Right atrium auricular region (tissue), 2 donors: Measurements from ENCODE around the gene RIPOR2. TPM values are rescaled to one million over a fixed set of nuclear protein-coding genes. Genes with fewer than 3 reads are reported as not detected.

ENCODE experiments used
- DNase-seq: peaks from one replicate; pipeline ENCODE4 v3.0.0-alpha.2; 2019; ENCODE audit warnings: low spot score
- H3K27ac ChIP-seq, 2 donors: fragments of 200-600 bp; sonication (generic); 1 replicate in 1 of 2; 2 replicates in 1 of 2; pipeline ENCODE4 v1.5.1; 2016 to 2019
- H3K27me3 ChIP-seq, 2 donors: fragments of 200-600 bp; sonication (generic); one replicate each; pipeline versions ENCODE4 v1.5.1 to v1.6.0; 2017 to 2019
- H3K36me3 ChIP-seq: fragments of 200-600 bp; sonication (generic); one replicate; pipeline ENCODE4 v1.5.1; 2016
- H3K4me1 ChIP-seq, 2 donors: fragments of 200-600 bp; sonication (generic); one replicate each; pipeline versions ENCODE4 v1.5.1 to v1.6.0; 2017 to 2019
- H3K4me3 ChIP-seq, 2 donors: fragments of 200-600 bp; sonication (generic); 1 replicate in 1 of 2; 2 replicates in 1 of 2; pipeline ENCODE4 v1.5.1; 2017 to 2019; ENCODE audit warnings: mild to moderate bottlenecking in 1 of 2, moderate library complexity in 1 of 2
- H3K9me3 ChIP-seq, 2 donors: fragments of 200-600 bp; sonication (generic); one replicate each; pipeline ENCODE4 v1.5.1; 2019
- total RNA-seq, 2 donors: library from RNA; depleted of rRNA; stranded (reverse); fragments of >200 nt; gene quantifications; one replicate each; pipeline ENCODE4 v1.1.0, GENCODE V29; 2016
- TF ChIP-seq, protein P1 (sequence below), 2 donors: fragments of 200-600 bp; sonication (generic); IDR thresholded peaks; one replicate each; pipeline ENCODE4 v1.5.1; 2019; ENCODE audit warnings: antibody characterized with exemption in 2 of 2

Gene RIPOR2
- total RNA-seq, 2 donors from 2014 or later: 2.4 to 7.3 TPM

DNA sequence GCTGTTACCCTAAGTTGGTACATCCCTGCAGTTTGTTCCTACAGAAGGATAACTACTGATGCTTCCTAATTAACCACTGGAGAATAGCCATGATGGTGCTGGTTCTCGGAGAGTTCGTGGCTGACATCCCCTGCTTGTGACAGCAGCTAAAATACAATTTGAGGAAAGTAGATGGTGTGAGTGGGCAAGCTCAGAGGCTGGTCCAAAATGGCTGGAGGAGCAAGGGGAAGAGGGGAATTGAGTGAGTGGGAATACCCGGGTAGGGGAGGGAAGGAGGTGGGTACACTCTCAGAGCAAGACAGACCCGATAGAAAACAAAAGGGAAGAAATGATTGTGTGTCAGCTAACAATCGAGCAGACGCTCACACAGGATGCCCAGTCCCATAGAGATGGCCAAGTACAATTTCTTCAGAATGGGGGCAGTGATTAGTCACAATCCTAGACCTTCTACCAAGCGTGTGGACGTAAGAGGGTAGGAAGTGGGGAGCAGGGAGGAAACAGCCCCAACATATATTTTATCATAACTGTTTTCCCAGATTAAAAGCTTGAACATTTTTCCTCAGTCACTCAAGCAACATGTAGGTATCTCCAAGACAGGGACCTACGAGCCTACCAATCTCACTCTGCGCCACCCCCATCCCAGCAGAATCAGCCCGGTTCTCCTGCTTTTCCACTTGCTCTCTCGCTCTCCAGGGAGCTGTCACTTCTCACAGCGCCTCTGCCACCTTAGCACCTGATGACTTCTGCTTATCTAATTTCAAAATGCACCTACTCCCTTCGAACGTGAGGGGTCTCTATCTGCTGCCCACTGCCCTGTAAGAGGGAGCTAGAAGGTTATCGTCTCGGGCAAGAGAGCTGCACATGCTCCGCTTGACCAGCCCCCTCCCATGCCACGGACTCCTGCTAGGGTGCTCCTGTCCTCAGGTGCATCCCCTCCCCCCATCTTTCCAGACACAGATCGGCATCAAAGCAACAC is 26.2 kb downstream of the RIPOR2 start:
- Histone ChIP-seq H3K27me3 (no peaks in the 10 kb centered on the region), H3K4me3 (peak overlapping the region; percentile 50 to 58), H3K9me3 (no peaks in the 10 kb centered on the region), H3K36me3 (no peaks in the 10 kb centered on the region), H3K27ac (peak overlapping the region; percentile 41 to 52), H3K4me1 (peaks cover 0 to 27% of the 10 kb centered on the region in 2 donors)
- TF ChIP-seq, protein P1, sequence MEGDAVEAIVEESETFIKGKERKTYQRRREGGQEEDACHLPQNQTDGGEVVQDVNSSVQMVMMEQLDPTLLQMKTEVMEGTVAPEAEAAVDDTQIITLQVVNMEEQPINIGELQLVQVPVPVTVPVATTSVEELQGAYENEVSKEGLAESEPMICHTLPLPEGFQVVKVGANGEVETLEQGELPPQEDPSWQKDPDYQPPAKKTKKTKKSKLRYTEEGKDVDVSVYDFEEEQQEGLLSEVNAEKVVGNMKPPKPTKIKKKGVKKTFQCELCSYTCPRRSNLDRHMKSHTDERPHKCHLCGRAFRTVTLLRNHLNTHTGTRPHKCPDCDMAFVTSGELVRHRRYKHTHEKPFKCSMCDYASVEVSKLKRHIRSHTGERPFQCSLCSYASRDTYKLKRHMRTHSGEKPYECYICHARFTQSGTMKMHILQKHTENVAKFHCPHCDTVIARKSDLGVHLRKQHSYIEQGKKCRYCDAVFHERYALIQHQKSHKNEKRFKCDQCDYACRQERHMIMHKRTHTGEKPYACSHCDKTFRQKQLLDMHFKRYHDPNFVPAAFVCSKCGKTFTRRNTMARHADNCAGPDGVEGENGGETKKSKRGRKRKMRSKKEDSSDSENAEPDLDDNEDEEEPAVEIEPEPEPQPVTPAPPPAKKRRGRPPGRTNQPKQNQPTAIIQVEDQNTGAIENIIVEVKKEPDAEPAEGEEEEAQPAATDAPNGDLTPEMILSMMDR (IDR thresholded peaks at IDR 0.05): no peak
- DNase-seq: no peak

DNA sequence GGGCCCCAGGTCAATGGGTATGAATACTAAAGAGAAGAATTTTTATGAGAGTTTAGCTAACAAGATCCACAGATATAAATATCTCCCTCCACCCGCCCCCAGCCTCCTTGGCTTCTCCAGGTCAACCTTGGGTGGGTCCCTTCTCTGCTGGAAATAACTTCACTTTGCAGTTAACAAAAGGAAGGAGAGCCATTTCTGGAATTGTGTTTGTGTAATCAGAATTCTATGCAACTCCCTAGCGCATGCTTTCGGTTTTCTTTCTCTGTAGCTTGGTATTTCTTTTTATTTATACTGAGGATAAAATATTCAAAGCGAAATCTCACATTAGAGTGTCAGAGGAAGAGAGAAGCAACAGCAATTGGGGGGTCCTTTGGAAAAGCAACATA is 27.1 kb downstream of the RIPOR2 start:
- Histone ChIP-seq H3K4me1 (peaks cover 0 to 27% of the 10 kb centered on the region in 2 donors), H3K9me3 (no peaks in the 10 kb centered on the region), H3K27ac (peak overlapping the region; percentile 41 to 52), H3K27me3 (no peaks in the 10 kb centered on the region), H3K4me3 (peak overlapping the region in 1 of 2 donors; percentile 58), H3K36me3 (no peaks in the 10 kb centered on the region)
- TF ChIP-seq, protein P1 (IDR thresholded peaks at IDR 0.05): no peak
- no peak for DNase-seq

DNA sequence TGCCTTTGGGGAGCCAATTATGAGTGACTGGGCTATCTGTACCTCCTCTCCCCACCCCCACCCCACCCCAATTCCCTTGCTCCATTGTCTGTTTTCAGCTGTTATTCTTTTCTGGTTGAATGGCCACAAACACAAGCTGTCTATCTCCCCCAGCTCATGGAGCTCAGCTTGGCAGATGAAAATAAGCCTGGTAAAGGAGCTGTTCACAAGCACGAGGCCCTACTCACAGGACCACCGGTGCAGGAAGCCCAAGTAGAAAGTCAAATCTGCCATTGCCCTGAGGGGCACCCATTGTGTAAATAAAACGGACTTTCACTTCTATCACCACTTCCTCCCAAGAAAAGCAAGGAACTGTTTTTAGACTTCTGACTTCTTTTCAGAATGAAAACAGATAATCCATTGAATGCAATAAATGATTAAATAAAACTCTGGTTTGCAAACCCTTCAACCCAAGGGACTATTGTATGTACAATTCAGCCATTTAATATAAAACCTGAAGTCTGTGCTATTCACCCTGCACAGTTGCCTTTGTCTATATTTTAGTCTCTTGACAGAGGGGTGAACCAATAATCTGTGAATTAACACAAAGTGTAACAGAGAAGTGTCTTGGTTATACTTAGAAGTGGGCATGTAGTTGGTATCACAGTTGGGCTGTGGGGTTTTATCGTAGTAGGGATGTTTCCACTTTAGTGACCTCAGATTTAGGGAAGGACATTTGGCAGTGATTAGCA is 27.7 kb downstream of the RIPOR2 start:
- Histone ChIP-seq H3K27me3 (no peaks in the 10 kb centered on the region), H3K27ac (peak overlapping the region; percentile 32 to 35), H3K9me3 (no peaks in the 10 kb centered on the region), H3K36me3 (no peaks in the 10 kb centered on the region), H3K4me3 (no peak overlapping the region), H3K4me1 (peaks cover 0 to 27% of the 10 kb centered on the region in 2 donors)
- TF ChIP-seq, protein P1 (IDR thresholded peaks at IDR 0.05): no peak
- no peak for DNase-seq

DNA sequence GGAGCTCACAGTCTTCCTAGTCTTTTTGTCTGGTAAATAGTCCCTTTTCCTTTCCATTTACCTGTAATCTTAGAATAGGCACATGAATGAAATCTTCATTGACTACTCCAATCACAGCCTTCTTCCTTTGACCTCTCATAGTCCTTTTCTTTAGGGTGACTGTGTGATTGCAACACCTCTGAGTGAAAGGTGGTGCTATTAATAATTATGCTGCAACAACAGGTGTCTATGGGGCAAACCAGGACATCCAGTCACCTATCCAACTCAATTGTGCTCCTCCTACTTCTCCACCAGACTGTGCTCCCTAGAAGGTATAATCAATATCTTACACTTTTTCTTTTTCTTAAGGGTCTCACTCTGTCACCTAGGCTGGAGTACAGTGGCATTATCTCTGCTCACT is 29.4 kb downstream of the RIPOR2 start:
- Histone ChIP-seq H3K4me1 (peaks cover 0 to 20% of the 10 kb centered on the region in 2 donors), H3K36me3 (no peaks in the 10 kb centered on the region), H3K9me3 (no peaks in the 10 kb centered on the region), H3K4me3 (no peak overlapping the region), H3K27me3 (no peaks in the 10 kb centered on the region), H3K27ac (no peak overlapping the region)
- DNase-seq: no peak
- TF ChIP-seq, protein P1 (IDR thresholded peaks at IDR 0.05): no peak

DNA sequence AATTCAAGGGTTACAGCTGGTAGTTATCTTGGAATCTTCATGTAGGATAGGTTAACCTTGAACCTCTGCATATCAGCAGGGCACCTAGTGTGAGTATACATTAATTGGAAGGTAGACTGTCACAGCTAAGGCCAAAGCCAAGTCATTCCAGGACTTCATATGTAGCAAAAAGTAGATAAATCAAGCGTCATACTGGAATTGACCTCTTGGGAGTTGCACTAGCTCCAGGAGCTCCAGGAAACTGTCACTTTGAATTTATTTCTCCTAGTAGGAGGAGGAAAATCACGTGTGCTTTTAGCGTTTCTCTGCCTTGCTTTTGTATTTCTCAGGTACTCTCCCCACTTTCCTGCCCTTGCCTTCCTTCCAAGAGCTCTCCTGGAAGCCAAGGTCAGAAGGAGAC is 30.3 kb downstream of the RIPOR2 start:
- Histone ChIP-seq H3K36me3 (no peaks in the 10 kb centered on the region), H3K9me3 (no peaks in the 10 kb centered on the region), H3K27me3 (no peaks in the 10 kb centered on the region), H3K4me3 (no peak overlapping the region), H3K4me1 (peaks cover 0 to 16% of the 10 kb centered on the region in 2 donors), H3K27ac (no peak overlapping the region)
- DNase-seq: no peak
- TF ChIP-seq, protein P1 (IDR thresholded peaks at IDR 0.05): no peak
